Activated CD4-positive, alpha-beta T cell treated with anti-CD3 and anti-CD28 coated beads, Interleukin-2, amount 10 ng/mL, durations not matched to agents 24 days and 14 days (primary cell): Measurements from ENCODE around the gene PLSCR2. TPM values are rescaled to one million over a fixed set of nuclear protein-coding genes. Genes with fewer than 3 reads are reported as not detected.

ENCODE experiments used
- total RNA-seq: library from RNA; stranded (reverse); gene quantifications from 2 replicates; pipeline ENCODE4 v1.2.3, GENCODE V29; 2022

The PLSCR2 gene
- total RNA-seq, 1 donor from 2014 or later: not detected

Other genes starting within 250 kb of the PLSCR2 start
- not detected in 2 replicates for gene PLSCR4, start 218.5 kb downstream of the PLSCR2 start, total RNA-seq
- gene PLSCR1, start 75.0 kb upstream of the PLSCR2 start, total RNA-seq: 84.2 and 86.0 TPM in 2 replicates
- gene PLSCR5, start 135.8 kb upstream of the PLSCR2 start, total RNA-seq: not detected in 2 replicates